ENCODE data around the gene USE1. TPM values are rescaled to one million over a fixed set of nuclear protein-coding genes. Genes with fewer than 3 reads are reported as not detected.

Gene USE1
- total and polyA plus RNA-seq, 9 of the 15 experiments (the other 6 are each of a cell fraction or from before 2014, with no cell fraction given) = 17.3 to 52.4 (median 34.0) TPM

- FAIRE-seq (no peak), ATAC-seq (peak; percentile 4), DNase-seq (ENCODE audit: extremely low read depth in 1 of 4, low spot score in 3 of 4) (no peak)
- in situ Hi-C loops (cut with MboI) = no loop called here
- POLR2A ChIA-PET = interaction anchor here (0.7 to 11.3 kb wide), 7 partner anchors 9 to 616 kb away, joined by 3 to 129 read pairs (median 4); partner anchors contain the start of genes DDA1, OCEL1 and USE1
- H3K79me2 ChIP-seq (ENCODE audit: control insufficient read depth, insufficient read depth, low read length) = peaks cover 54% of the 10 kb centered on the region
- H3K36me3 ChIP-seq (ENCODE audit: control insufficient read depth, insufficient read depth, low read length) = peaks cover 28% of the 10 kb centered on the region; the same call in 2 of the 3 replicates
- H3K4me3 ChIP-seq = peak overlapping the region; percentile 80
- CTCF ChIA-PET (ENCODE audit: low intra/inter-chr PET ratio) = no interaction called here
- H3K4me2 ChIP-seq (ENCODE audit: insufficient read depth, low read length) = peak overlapping the region; percentile 93
- H3K9ac ChIP-seq (ENCODE audit: insufficient read depth in 1 of 2, low read depth in 2 of 2, low read length in 2 of 2) = peak overlapping the region; percentile 65 to 91
- TF ChIP-seq GATAD2A (IDR thresholded peaks at IDR 0.05) = 0 out of 2 replicates have a peak, but pooled peaks have one; percentile 25
- no peak for TF ChIP-seq ZNF445 (CRISPR knock-in tag; IDR thresholded peaks at IDR 0.05; ENCODE audit: low read depth)
- no peak for TF ChIP-seq TCF15 (CRISPR knock-in tag; IDR thresholded peaks at IDR 0.05)
- TF ChIP-seq, protein P1, sequence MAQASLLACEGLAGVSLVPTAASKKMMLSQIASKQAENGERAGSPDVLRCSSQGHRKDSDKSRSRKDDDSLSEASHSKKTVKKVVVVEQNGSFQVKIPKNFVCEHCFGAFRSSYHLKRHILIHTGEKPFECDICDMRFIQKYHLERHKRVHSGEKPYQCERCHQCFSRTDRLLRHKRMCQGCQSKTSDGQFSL (CRISPR knock-in tag; IDR thresholded peaks at IDR 0.05) = peak; percentile 74; the same call in 1 of the 2 replicates
- TF ChIP-seq, protein P1 (tag; IDR thresholded peaks at IDR 0.05) = peak in 1 of 2 experiments; percentile 31; a peak in 1 of 4 replicates
- TF ChIP-seq RBM22 (IDR thresholded peaks at IDR 0.05; ENCODE audit: low read depth, low read length, poor library complexity, severe bottlenecking) = peak; percentile 11
- 0 out of 2 replicates have a peak, but pooled peaks have one; percentile 5 for TF ChIP-seq POLR2G (IDR thresholded peaks at IDR 0.05; ENCODE audit: low read depth, low read length)
- peaks cover 30 to 72% of the 10 kb centered on the region in 2 experiments for H3K4me1 ChIP-seq (replicated peaks in 1 of 2; ENCODE audit: control insufficient read depth in 2 of 2, insufficient read depth in 2 of 2, low read length in 2 of 2)
- BruUV-seq (replicated peaks) = no TSS peak
- WGBS (ENCODE audit: insufficient coverage, low coverage, missing lambda C conversion rate) = 32% methylated on average over 5 of the region's 8 CpGs
- no peaks in the 10 kb centered on the region for H3K9me1 ChIP-seq (ENCODE audit: control insufficient read depth, insufficient read depth, low read length)
- intact Hi-C loops (cut with micrococcal nuclease) = no loop called here
- H2AFZ ChIP-seq (ENCODE audit: low read depth, low read length) = no peak overlapping the region
- peak overlapping the region; percentile 86 for H3K27ac ChIP-seq (ENCODE audit: extremely low read depth, low read depth, low read length)
- peaks cover 15% of the 10 kb centered on the region for H4K20me1 ChIP-seq (replicated peaks; ENCODE audit: control insufficient read depth, insufficient read depth, low read length)
- H3K9me3 ChIP-seq (replicated peaks; ENCODE audit: control insufficient read depth, insufficient read depth, low read depth, low read length) = no peaks in the 10 kb centered on the region
- no peaks in the 10 kb centered on the region for H3K27me3 ChIP-seq (ENCODE audit: control insufficient read depth in 2 of 2, insufficient read depth in 2 of 2, low read length in 2 of 2)
These were observed 28.2 kb downstream of the USE1 start for GRCh38 chr19:17243211-17243829.

Measured in K562 (cell line).